Right lobe of liver (tissue), 6 donors: ENCODE measurements around the gene DCP2. TPM values are rescaled to one million over a fixed set of nuclear protein-coding genes. Genes with fewer than 3 reads are reported as not detected.

Experiments
- ATAC-seq, 4 donors: fragments of 200-7000 bp; cut with Tn5 transposase; one replicate each; pipeline ENCODE4 v1.9.1; 2020; ENCODE audit warnings: mild to moderate bottlenecking in 4 of 4, moderate library complexity in 4 of 4
- DNase-seq, 3 donors: peaks; one replicate each; pipeline ENCODE4 v3.0.0-alpha.2; 2020
- H3K27ac ChIP-seq, 3 donors: fragments of 200-600 bp; one replicate each; pipeline ENCODE4 v1.8.0; 2022
- H3K27me3 ChIP-seq, 2 donors: fragments of 200-600 bp; one replicate each; pipeline ENCODE4 v1.8.0; 2022
- H3K36me3 ChIP-seq, 4 donors: fragments of 200-600 bp; sonication (generic) in 1 of 4; one replicate each; pipeline versions ENCODE4 v1.5.1 to v1.8.0; 2017 to 2022; ENCODE audit warnings: control low read depth in 1 of 4
- H3K4me1 ChIP-seq, 4 donors: fragments of 200-600 bp; sonication (generic) in 1 of 4; one replicate each; pipeline versions ENCODE4 v1.5.1 to v1.8.0; 2017 to 2022; ENCODE audit warnings: control low read depth in 1 of 4
- H3K4me3 ChIP-seq, 3 donors: fragments of 200-600 bp; one replicate each; pipeline ENCODE4 v1.8.0; 2022
- H3K9me3 ChIP-seq, 4 donors: fragments of 200-600 bp; sonication (generic) in 1 of 4; one replicate each; pipeline versions ENCODE4 v1.5.1 to v1.8.0; 2017 to 2022; ENCODE audit warnings: control low read depth in 1 of 4
- CTCF ChIP-seq, 4 donors: fragments of 200-600 bp in 3 of 4; fragments of 450-650 bp in 1 of 4; IDR thresholded peaks; one replicate each; pipeline versions ENCODE4 v1.5.1 to v1.8.0; 2016 to 2022; ENCODE audit warnings: antibody characterized with exemption in 4 of 4, mild to moderate bottlenecking in 2 of 4
- POLR2A ChIP-seq: fragments of 450-650 bp; IDR thresholded peaks from one replicate; pipeline ENCODE4 v1.6.1; 2017; ENCODE audit warnings: antibody characterized with exemption, mild to moderate bottlenecking
- WGBS: methylation state at CpG from one replicate; pipeline ENCODE4 v1.1.6; 2018; ENCODE audit warnings: low coverage, low lambda C conversion rate; ENCODE audit not compliant: insufficient coverage; ENCODE audit errors: missing lambda C conversion rate; 5-methylcytosine and 5-hydroxymethylcytosine counted together
- intact Hi-C, 2 donors: fragments of 100-400 bp; cut with DNase I; formaldehyde crosslinking; loops; one replicate each; pipeline versions ENCODE4 v1.11.2 to v1.14.1; 2022
- total RNA-seq, 6 experiments: library from RNA; depleted of rRNA in 2 of 6; stranded (reverse); fragments of >200 nt in 2 of 6; fragmentation: NEBNext Ultra II Directional in 3 of 6; extraction: Animal tissue kit (Norgen Biotek cat#: 25700) in 3 of 6; gene quantifications; one replicate each; pipeline versions ENCODE4 v1.1.0 to v1.2.4, GENCODE V29; 2016 to 2023
- donor health status: DM: no; HTN: yes; CAD: no.
- donor health status: DM: no; HTN: no; CAD: no.
- donor health status: DM: no; HTN: no; CAD: no.
- donor health status: DM: no; HTN: yes; CAD: no.
- donor health status: DM: no; HTN: yes; CAD: no.

DCP2 gene
- total RNA-seq, 6 experiments from 2014 or later: 12.0 to 20.8 (median 14.6) TPM

GRCh38 chr5:112933105-112933504 lies 43.5 kb upstream of the DCP2 start:
- H3K4me1 ChIP-seq: no peaks in the 10 kb centered on the region
- 78% methylated on average over 1 of the region's 1 CpG for WGBS
- DNase-seq (no peak), ATAC-seq (no peak)
- H3K9me3 ChIP-seq: no peaks in the 10 kb centered on the region
- no peaks in the 10 kb centered on the region for H3K27me3 ChIP-seq
- H3K4me3 ChIP-seq: no peak overlapping the region
- intact Hi-C loops: no loop called here
- H3K27ac ChIP-seq: no peak overlapping the region
- no peaks in the 10 kb centered on the region for H3K36me3 ChIP-seq
- no peak for TF ChIP-seq POLR2A
- TF ChIP-seq CTCF (IDR thresholded peaks at IDR 0.05): no peak

GRCh38 chr5:112933651-112934365 lies 42.8 kb upstream of the DCP2 start:
- Histone ChIP-seq H3K4me3 (no peak overlapping the region), H3K27ac (no peak overlapping the region), H3K27me3 (no peaks in the 10 kb centered on the region), H3K4me1 (no peaks in the 10 kb centered on the region), H3K36me3 (no peaks in the 10 kb centered on the region), H3K9me3 (no peaks in the 10 kb centered on the region)
- ATAC-seq: no peak
- 100% methylated on average over 1 of the region's 1 CpG for WGBS
- no peak for DNase-seq
- intact Hi-C loops: no loop called here
- TF ChIP-seq POLR2A (no peak), CTCF (IDR thresholded peaks at IDR 0.05) (no peak)

DNA sequence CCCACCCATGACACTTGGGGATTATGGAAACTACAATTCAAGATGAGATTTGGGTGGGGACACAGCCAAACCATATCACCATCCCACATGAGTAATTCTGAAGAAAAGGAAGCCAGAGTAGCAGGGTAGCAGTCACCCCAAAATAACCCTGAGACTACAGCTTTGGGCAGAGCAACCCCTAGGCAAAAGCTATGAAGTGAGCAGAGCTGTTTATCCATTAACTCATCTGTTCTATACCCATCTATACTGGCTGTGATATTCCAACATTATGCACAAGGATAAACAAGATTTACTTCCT lies 42.3 kb upstream of the DCP2 start:
- Histone ChIP-seq H3K9me3 (no peaks in the 10 kb centered on the region), H3K27me3 (no peaks in the 10 kb centered on the region), H3K27ac (no peak overlapping the region), H3K4me3 (no peak overlapping the region), H3K36me3 (no peaks in the 10 kb centered on the region), H3K4me1 (no peaks in the 10 kb centered on the region)
- TF ChIP-seq POLR2A (no peak), CTCF (IDR thresholded peaks at IDR 0.05) (no peak)
- ATAC-seq (no peak), DNase-seq (no peak)
- intact Hi-C loops: no loop called here

DNA sequence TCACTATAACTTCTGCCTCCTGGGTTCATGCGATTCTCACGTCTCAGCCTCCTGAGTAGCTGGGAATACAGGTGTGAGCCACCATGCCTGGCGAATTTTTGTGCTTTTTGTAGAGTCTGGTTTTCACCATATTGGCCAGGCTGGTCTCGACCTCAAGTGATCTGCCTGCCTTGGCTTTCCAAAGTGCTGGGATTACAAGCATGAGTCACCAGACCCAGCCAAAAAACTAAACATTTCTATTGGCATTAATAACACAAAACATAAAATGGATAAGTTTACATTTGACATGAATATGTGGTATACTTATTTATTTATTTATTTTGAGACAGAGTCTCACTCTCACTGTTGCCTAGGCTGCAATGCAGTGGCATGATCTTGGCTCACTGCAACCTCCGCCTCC lies 40.9 kb upstream of the DCP2 start:
- Histone ChIP-seq H3K36me3 (no peaks in the 10 kb centered on the region), H3K27ac (no peak overlapping the region), H3K27me3 (no peaks in the 10 kb centered on the region), H3K4me1 (no peaks in the 10 kb centered on the region), H3K9me3 (no peaks in the 10 kb centered on the region), H3K4me3 (no peak overlapping the region)
- WGBS: 87% methylated on average over 5 of the region's 5 CpGs
- DNase-seq (no peak), ATAC-seq (no peak)
- TF ChIP-seq CTCF (IDR thresholded peaks at IDR 0.05) (no peak), POLR2A (no peak)
- intact Hi-C loops: no loop called here

- Histone ChIP-seq H3K4me3 (no peak overlapping the region), H3K36me3 (no peaks in the 10 kb centered on the region), H3K27ac (no peak overlapping the region), H3K27me3 (no peaks in the 10 kb centered on the region), H3K4me1 (no peaks in the 10 kb centered on the region), H3K9me3 (no peaks in the 10 kb centered on the region)
- no peak for DNase-seq
- 75% methylated on average over 5 of the region's 8 CpGs for WGBS
- intact Hi-C loops: no loop called here
- no peak for ATAC-seq
- TF ChIP-seq CTCF (IDR thresholded peaks at IDR 0.05): no peak
These were observed 38.3 kb upstream of the DCP2 start for GRCh38 chr5:112938286-112938685.
